Measurements from ENCODE around the gene SHB.

The SHB gene

DNA sequence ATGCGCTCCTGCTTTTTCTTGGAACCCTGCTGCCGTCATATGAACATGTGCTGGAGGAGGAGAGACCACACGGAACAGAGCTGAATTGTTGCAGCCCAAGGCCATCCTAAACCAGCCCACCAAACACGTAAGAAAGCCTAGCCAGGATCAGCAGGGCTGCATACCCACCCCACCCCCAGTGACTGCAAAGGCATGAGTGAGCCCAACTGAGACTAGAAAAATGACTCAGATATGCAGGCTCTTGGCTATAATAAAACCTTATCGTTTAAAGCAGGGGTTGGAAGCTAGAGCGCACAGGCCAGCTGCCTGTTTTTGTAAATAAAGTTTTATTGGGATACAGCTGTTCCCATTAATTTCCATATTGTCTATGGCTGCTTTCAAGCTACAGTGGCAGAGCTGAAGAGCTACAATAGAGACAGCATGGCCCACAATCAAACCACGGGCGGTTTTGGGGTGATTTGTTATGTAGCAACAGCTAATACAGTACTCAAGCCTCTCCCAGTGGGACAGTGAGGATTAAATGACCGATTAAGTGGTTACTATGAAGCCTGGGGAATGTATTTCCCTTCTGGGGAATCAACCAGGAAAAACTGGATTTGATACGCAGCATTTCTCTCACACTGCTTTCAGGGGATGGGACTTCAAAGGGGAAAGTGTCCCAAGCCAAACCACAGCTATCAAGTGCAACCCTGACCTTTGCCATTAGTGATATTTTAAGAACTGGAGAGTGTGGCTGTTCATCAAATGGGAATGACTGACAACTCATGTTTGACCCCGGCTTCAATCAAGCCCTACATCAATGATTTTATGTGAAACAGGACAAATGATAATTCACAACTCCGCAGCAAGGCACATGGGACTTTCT, 6.3 kb downstream of the SHB start:
- no peak overlapping the region for H3K27ac ChIP-seq
- TF ChIP-seq, protein P1, sequence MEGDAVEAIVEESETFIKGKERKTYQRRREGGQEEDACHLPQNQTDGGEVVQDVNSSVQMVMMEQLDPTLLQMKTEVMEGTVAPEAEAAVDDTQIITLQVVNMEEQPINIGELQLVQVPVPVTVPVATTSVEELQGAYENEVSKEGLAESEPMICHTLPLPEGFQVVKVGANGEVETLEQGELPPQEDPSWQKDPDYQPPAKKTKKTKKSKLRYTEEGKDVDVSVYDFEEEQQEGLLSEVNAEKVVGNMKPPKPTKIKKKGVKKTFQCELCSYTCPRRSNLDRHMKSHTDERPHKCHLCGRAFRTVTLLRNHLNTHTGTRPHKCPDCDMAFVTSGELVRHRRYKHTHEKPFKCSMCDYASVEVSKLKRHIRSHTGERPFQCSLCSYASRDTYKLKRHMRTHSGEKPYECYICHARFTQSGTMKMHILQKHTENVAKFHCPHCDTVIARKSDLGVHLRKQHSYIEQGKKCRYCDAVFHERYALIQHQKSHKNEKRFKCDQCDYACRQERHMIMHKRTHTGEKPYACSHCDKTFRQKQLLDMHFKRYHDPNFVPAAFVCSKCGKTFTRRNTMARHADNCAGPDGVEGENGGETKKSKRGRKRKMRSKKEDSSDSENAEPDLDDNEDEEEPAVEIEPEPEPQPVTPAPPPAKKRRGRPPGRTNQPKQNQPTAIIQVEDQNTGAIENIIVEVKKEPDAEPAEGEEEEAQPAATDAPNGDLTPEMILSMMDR (IDR thresholded peaks at IDR 0.05), result no peak
- TF ChIP-seq ZFX (IDR thresholded peaks at IDR 0.05; ENCODE audit: borderline replicate concordance), result no peak

DNA sequence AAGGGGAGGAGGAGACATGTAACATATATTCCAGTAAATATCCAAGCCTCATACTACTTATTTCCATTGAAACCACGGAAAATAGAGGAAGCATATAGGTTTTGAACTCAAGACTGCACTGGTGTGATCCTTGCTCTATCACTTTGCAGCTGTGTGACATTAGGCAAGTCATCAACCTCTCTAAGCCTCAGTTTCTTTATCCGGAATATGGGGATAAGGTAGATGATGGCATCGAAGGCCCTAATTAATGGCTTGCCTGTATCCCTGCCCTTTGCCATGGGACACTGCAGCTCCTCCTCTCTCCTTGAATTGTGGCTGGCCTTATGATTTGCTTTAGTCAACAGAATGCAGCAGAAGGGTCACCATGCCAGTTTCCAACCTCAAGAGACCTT, 6.9 kb downstream of the SHB start:
- TF ChIP-seq, protein P1 (IDR thresholded peaks at IDR 0.05), result no peak
- no peak for TF ChIP-seq ZFX (IDR thresholded peaks at IDR 0.05; ENCODE audit: borderline replicate concordance)
- H3K27ac ChIP-seq, result no peak overlapping the region

DNA sequence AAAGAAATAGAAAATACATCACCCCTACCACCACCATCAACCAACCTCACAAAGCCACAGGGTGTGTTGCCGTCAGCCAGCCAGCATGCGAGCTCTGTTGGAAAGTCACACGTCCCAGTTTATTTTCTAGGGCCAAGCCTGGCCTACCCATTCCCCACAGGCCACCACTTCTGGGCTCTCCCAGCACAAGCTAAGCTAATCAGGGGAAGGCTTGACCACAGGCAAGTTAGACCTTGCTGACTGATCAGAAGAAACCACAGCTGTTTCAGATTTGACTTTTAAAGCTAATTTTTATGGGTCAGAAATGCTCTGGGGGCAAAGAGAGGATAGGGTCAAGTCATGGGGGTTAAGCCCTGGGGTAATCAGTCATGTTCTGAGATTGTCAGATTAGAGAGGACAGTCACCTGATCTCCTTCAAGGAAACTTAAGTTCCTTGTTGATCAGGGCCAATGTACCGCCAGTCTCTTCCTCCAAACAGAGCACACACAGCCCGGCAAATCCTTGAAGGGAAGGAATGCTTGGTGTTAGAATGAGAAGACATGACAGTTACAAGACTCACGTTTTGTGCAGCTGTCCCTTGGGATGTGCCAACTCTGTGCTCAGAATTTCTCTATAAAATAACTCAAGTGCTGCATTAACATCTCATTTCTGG, 7.6 kb downstream of the SHB start:
- H3K27ac ChIP-seq, result no peak overlapping the region
- no peak for TF ChIP-seq ZFX (IDR thresholded peaks at IDR 0.05; ENCODE audit: borderline replicate concordance)
- TF ChIP-seq, protein P1 (IDR thresholded peaks at IDR 0.05), result no peak

DNA sequence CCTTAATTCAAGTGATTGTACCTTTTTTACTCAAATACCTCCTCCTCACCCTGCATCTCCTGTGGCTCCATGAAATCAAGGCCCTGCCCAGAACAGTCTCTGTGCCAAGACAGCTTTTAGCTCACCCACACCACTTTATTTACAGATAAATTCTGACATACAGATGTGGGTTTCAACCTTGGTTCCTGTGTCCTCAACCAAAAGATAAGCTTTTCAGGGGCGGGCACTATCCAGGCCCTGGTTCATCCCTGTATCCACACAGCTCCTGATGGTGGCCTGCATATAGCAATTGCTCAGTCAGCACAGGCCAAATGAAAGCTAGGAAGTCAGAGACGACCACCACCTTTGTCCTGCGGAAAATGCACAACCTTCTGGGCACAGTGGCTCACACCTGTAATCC, 8.3 kb downstream of the SHB start:
- TF ChIP-seq, protein P1 (IDR thresholded peaks at IDR 0.05), result no peak
- no peak for TF ChIP-seq ZFX (IDR thresholded peaks at IDR 0.05; ENCODE audit: borderline replicate concordance)
- H3K27ac ChIP-seq, result no peak overlapping the region

DNA sequence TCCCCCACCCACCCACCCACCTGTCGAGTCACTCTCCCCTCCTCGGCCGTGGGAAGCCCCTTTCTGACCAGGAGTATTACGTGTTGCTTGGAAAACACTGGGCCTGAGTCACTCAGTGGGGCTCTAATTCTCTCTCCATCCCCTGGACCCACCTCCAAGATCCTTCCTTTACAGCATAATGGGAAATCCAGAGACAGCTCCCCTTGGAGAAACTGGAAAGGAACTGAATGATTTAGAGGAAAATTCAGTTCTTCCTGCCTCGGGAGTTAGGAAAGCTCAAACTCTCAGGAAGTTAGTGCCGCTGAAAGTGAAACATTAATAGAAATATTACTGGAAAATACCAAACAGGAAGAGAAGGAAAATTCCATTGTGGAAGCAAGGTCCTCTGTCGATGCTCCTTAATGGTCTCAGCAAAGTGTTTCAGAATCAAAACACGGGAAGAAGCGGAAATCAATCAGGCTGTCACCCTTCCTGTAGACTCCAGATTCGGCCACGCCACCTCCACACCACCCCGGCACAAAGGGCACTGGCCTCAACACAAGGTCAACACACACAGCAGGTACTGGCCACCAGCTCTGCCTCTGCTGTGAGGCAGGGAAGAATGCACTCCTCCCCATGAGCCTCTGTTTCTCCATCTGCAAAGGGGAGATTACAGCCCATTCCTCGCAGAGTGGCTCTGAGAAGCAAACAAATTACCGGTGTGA, 9.6 kb downstream of the SHB start:
- TF ChIP-seq, protein P1 (IDR thresholded peaks at IDR 0.05), result no peak
- TF ChIP-seq ZFX (IDR thresholded peaks at IDR 0.05; ENCODE audit: borderline replicate concordance), result no peak
- no peak overlapping the region for H3K27ac ChIP-seq

DNA sequence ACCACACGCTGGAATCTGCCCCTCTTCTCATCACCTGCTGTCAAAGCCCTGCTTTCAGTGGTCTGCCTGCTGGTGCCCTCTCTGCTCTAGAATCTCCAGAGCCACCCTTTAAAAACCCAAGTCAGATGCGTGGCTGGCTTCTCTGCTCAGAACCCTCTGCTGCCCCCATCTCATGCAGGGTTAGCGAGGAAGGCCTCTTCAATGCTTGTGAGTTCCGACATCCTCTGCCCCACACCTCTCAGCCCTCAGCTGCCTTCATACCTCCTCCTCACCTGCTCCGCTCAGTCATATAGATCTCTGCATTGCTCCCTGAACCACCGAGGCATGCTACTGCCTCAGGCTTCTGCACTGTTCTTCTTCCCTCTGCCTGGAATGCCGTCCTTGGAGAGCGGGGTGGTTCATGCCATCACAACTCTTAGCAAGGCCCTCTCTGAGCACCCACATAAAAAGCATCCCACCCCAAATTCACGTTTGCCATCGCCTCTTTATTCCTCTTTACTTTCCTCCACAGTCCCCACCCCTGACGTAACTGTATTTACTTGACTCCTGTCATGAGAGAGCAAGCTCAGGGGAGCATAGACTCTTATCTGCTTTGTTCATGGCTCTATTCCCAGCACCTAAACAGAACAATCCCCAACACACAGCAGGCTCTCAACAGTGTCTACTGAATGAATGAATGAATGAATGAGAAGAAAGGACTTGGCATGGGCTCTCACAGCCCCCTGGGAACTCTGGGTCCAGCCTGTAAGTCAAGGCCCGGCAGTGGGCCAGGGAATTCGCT, 10.4 kb downstream of the SHB start:
- TF ChIP-seq ZFX (IDR thresholded peaks at IDR 0.05; ENCODE audit: borderline replicate concordance), result no peak
- TF ChIP-seq, protein P1 (IDR thresholded peaks at IDR 0.05), result no peak
- no peak overlapping the region for H3K27ac ChIP-seq

All from 22Rv1 (cell line).